ENCODE measurements around the gene CELSR3. TPM values are rescaled to one million over a fixed set of nuclear protein-coding genes. Genes with fewer than 3 reads are reported as not detected.

The CELSR3 gene
- total RNA-seq, 3 donors from 2014 or later (not counting 1 experiment from before 2014, with no cell fraction given) = 2.0 to 3.4 (median 2.6) TPM

- no peak for TF ChIP-seq CTCF (IDR thresholded peaks at IDR 0.05)
- DNase-seq (no peak), ATAC-seq (no peak)
- Mint-ChIP-seq H3K4me3 (no peak overlapping the region), H3K4me1 (peaks cover 26 to 38% of the 10 kb centered on the region in 2 donors), H3K27me3 (ENCODE audit: low read depth in 2 of 2) (no peaks in the 10 kb centered on the region), H3K27ac (no peak overlapping the region), H3K36me3 (no peaks in the 10 kb centered on the region), H3K9me3 (no peaks in the 10 kb centered on the region)
- intact Hi-C loops (cut with micrococcal nuclease) = no loop called here
- no peak overlapping the region for H3K27ac ChIP-seq (ENCODE audit: low read length)
- H3K27me3 ChIP-seq (ENCODE audit: control insufficient read depth, insufficient read depth, low read length) = no peaks in the 10 kb centered on the region
- 97% methylated on average over 13 of the region's 17 CpGs for WGBS (ENCODE audit: insufficient coverage)
- no peak overlapping the region for H3K4me3 ChIP-seq (ENCODE audit: low read length)
- peaks cover 33% of the 10 kb centered on the region for H3K4me1 ChIP-seq (ENCODE audit: control insufficient read depth, insufficient read depth, low read length)
- peaks cover 14% of the 10 kb centered on the region for H3K36me3 ChIP-seq (ENCODE audit: control insufficient read depth, insufficient read depth, low read length)
- H3K9me3 ChIP-seq (ENCODE audit: control insufficient read depth, insufficient read depth, low read length) = no peaks in the 10 kb centered on the region
These were observed 19.4 kb upstream of the CELSR3 start for GRCh38 chr3:48681974-48682610.

DNA sequence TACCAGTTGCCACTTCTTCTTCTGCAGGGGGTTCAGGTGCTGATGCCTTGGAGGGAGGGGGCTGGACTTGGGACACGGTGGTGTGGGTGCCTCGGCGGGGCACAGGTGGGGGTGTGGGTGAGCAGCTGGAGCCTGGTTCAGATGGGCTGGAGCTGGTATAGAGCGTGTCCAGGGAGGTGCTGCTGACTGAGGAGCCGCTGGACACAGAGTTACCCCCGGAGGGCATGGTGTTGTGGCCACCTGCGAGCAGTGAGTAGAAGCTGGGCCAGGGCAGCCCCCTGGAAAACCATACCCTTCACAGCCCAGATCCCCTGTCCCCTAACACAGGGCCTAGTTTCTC, 18.8 kb upstream of the CELSR3 start:
- Mint-ChIP-seq H3K4me1 (peaks cover 24 to 35% of the 10 kb centered on the region in 2 donors), H3K27ac (no peak overlapping the region), H3K9me3 (no peaks in the 10 kb centered on the region), H3K4me3 (no peak overlapping the region), H3K36me3 (no peaks in the 10 kb centered on the region), H3K27me3 (ENCODE audit: low read depth in 2 of 2) (no peaks in the 10 kb centered on the region)
- ATAC-seq (no peak), DNase-seq (no peak)
- Histone ChIP-seq H3K4me1 (ENCODE audit: control insufficient read depth, insufficient read depth, low read length) (peaks cover 32% of the 10 kb centered on the region), H3K9me3 (ENCODE audit: control insufficient read depth, insufficient read depth, low read length) (no peaks in the 10 kb centered on the region), H3K36me3 (ENCODE audit: control insufficient read depth, insufficient read depth, low read length) (peaks cover 14% of the 10 kb centered on the region), H3K27ac (ENCODE audit: low read length) (no peak overlapping the region), H3K27me3 (ENCODE audit: control insufficient read depth, insufficient read depth, low read length) (no peaks in the 10 kb centered on the region), H3K4me3 (ENCODE audit: low read length) (no peak overlapping the region)
- intact Hi-C loops (cut with micrococcal nuclease) = no loop called here
- 96% methylated on average over 7 of the region's 7 CpGs for WGBS (ENCODE audit: insufficient coverage)
- no peak for TF ChIP-seq CTCF (IDR thresholded peaks at IDR 0.05)

GRCh38 chr3:48680811-48681540, 18.3 kb upstream of the CELSR3 start:
- H3K9me3 ChIP-seq (ENCODE audit: control insufficient read depth, insufficient read depth, low read length) = no peaks in the 10 kb centered on the region
- no peak for ATAC-seq
- H3K27ac ChIP-seq (ENCODE audit: low read length) = no peak overlapping the region
- H3K9me3 Mint-ChIP-seq = no peaks in the 10 kb centered on the region
- DNase-seq = no peak
- 96% methylated on average over 17 of the region's 17 CpGs for WGBS (ENCODE audit: insufficient coverage)
- no peaks in the 10 kb centered on the region for H3K36me3 Mint-ChIP-seq
- no peak for TF ChIP-seq CTCF (IDR thresholded peaks at IDR 0.05)
- no peaks in the 10 kb centered on the region for H3K27me3 Mint-ChIP-seq (ENCODE audit: low read depth in 2 of 2)
- intact Hi-C loops (cut with micrococcal nuclease) = no loop called here
- H3K4me1 Mint-ChIP-seq = peaks cover 18 to 29% of the 10 kb centered on the region in 2 donors
- H3K27me3 ChIP-seq (ENCODE audit: control insufficient read depth, insufficient read depth, low read length) = no peaks in the 10 kb centered on the region
- peaks cover 26% of the 10 kb centered on the region for H3K4me1 ChIP-seq (ENCODE audit: control insufficient read depth, insufficient read depth, low read length)
- peaks cover 14% of the 10 kb centered on the region for H3K36me3 ChIP-seq (ENCODE audit: control insufficient read depth, insufficient read depth, low read length)
- H3K27ac Mint-ChIP-seq = no peak overlapping the region
- H3K4me3 Mint-ChIP-seq = no peak overlapping the region
- no peak overlapping the region for H3K4me3 ChIP-seq (ENCODE audit: low read length)
